ENCODE data around the gene ASTN2.

ASTN2 gene

DNA sequence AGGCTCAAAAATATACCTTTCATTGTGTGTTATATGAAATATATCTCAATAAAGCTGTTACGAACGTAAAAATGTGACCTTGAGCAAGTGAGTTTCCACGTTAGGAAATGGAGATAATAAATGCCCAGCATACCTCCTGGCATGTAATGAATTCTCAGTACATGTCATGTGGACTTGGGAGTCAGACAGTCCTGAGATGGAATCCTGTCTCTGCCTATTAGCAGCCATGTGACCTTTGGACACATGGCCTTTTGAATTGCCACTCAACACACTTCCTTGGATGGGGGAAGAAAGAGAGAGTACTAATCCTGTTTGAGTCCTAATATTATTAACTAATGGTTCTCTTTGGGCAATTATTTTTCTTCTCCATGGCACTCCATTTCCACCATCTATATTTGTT lies 702.1 kb downstream of the ASTN2 start:
- Histone ChIP-seq H3K27me3 (ENCODE audit: insufficient read depth, low read depth) (no peaks in the 10 kb centered on the region), H3K9ac (no peak overlapping the region), H3K4me2 (no peak overlapping the region), H3K4me3 (IDR thresholded peaks at IDR 0.05; ENCODE audit: insufficient read depth, low read depth, low read length) (no peak overlapping the region), H3K36me3 (ENCODE audit: insufficient read depth) (no peaks in the 10 kb centered on the region), H3K27ac (no peak overlapping the region), H2AFZ (ENCODE audit: low read depth) (no peak overlapping the region), H4K20me1 (ENCODE audit: insufficient read depth) (no peaks in the 10 kb centered on the region), H3K79me2 (ENCODE audit: insufficient read depth, low read depth) (no peaks in the 10 kb centered on the region), H3K4me1 (ENCODE audit: low read depth, poor library complexity, severe bottlenecking) (no peaks in the 10 kb centered on the region)
- TF ChIP-seq, protein P1, sequence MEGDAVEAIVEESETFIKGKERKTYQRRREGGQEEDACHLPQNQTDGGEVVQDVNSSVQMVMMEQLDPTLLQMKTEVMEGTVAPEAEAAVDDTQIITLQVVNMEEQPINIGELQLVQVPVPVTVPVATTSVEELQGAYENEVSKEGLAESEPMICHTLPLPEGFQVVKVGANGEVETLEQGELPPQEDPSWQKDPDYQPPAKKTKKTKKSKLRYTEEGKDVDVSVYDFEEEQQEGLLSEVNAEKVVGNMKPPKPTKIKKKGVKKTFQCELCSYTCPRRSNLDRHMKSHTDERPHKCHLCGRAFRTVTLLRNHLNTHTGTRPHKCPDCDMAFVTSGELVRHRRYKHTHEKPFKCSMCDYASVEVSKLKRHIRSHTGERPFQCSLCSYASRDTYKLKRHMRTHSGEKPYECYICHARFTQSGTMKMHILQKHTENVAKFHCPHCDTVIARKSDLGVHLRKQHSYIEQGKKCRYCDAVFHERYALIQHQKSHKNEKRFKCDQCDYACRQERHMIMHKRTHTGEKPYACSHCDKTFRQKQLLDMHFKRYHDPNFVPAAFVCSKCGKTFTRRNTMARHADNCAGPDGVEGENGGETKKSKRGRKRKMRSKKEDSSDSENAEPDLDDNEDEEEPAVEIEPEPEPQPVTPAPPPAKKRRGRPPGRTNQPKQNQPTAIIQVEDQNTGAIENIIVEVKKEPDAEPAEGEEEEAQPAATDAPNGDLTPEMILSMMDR (conservative IDR thresholded peaks at IDR 0.05; ENCODE audit: low read depth, low read length), result no peak

GRCh38 chr9:116706310-116707290 lies 708.3 kb downstream of the ASTN2 start:
- TF ChIP-seq, protein P1 (conservative IDR thresholded peaks at IDR 0.05; ENCODE audit: low read depth, low read length), result no peak

GRCh38 chr9:116705531-116705930 lies 709.3 kb downstream of the ASTN2 start:
- no peak overlapping the region for H3K27ac ChIP-seq
- no peak overlapping the region for H3K4me2 ChIP-seq
- no peaks in the 10 kb centered on the region for H3K27me3 ChIP-seq (ENCODE audit: insufficient read depth, low read depth)
- H3K36me3 ChIP-seq (ENCODE audit: insufficient read depth), result no peaks in the 10 kb centered on the region
- no peak overlapping the region for H2AFZ ChIP-seq (ENCODE audit: low read depth)
- no peaks in the 10 kb centered on the region for H3K79me2 ChIP-seq (ENCODE audit: insufficient read depth, low read depth)
- TF ChIP-seq, protein P1 (conservative IDR thresholded peaks at IDR 0.05; ENCODE audit: low read depth, low read length), result no peak
- no peaks in the 10 kb centered on the region for H4K20me1 ChIP-seq (ENCODE audit: insufficient read depth)
- H3K4me1 ChIP-seq (ENCODE audit: low read depth, poor library complexity, severe bottlenecking), result no peaks in the 10 kb centered on the region
- H3K4me3 ChIP-seq (IDR thresholded peaks at IDR 0.05; ENCODE audit: insufficient read depth, low read depth, low read length), result no peak overlapping the region
- H3K9ac ChIP-seq, result no peak overlapping the region

More at GRCh38 chr9:116706310-116707290, 708.3 kb downstream of the ASTN2 start:
- H3K9ac ChIP-seq, result no peak overlapping the region
- H3K79me2 ChIP-seq (ENCODE audit: insufficient read depth, low read depth), result no peaks in the 10 kb centered on the region
- no peaks in the 10 kb centered on the region for H4K20me1 ChIP-seq (ENCODE audit: insufficient read depth)
- no peaks in the 10 kb centered on the region for H3K36me3 ChIP-seq (ENCODE audit: insufficient read depth)
- H2AFZ ChIP-seq (ENCODE audit: low read depth), result no peak overlapping the region
- no peak overlapping the region for H3K4me3 ChIP-seq (IDR thresholded peaks at IDR 0.05; ENCODE audit: insufficient read depth, low read depth, low read length)
- H3K27me3 ChIP-seq (ENCODE audit: insufficient read depth, low read depth), result no peaks in the 10 kb centered on the region
- H3K4me1 ChIP-seq (ENCODE audit: low read depth, poor library complexity, severe bottlenecking), result no peaks in the 10 kb centered on the region
- no peak overlapping the region for H3K4me2 ChIP-seq
- no peak overlapping the region for H3K27ac ChIP-seq

DNA sequence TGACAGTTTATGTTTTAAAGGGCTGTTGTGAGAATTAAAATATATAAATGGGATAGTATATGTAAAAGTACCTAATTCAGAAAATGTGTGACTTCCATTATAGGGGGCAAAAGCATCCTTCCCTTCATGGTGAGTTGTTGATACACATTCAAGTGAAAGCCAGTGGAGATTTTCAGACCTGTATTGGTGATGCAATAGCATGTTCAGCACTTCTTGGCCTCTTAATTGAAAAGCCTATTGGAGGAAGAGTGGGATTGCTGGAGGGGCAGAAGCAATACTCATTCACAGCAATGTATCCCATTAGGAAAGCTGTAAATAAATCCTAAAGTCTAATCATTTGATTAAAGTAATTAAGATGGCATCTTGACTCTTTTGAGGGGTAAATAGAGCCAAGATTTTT lies 710.4 kb downstream of the ASTN2 start:
- no peaks in the 10 kb centered on the region for H3K79me2 ChIP-seq (ENCODE audit: insufficient read depth, low read depth)
- H3K4me3 ChIP-seq (IDR thresholded peaks at IDR 0.05; ENCODE audit: insufficient read depth, low read depth, low read length), result no peak overlapping the region
- no peaks in the 10 kb centered on the region for H3K36me3 ChIP-seq (ENCODE audit: insufficient read depth)
- H3K9ac ChIP-seq, result no peak overlapping the region
- H3K4me2 ChIP-seq, result no peak overlapping the region
- H3K4me1 ChIP-seq (ENCODE audit: low read depth, poor library complexity, severe bottlenecking), result no peaks in the 10 kb centered on the region
- H3K27ac ChIP-seq, result no peak overlapping the region
- no peaks in the 10 kb centered on the region for H3K27me3 ChIP-seq (ENCODE audit: insufficient read depth, low read depth)
- no peak overlapping the region for H2AFZ ChIP-seq (ENCODE audit: low read depth)
- TF ChIP-seq, protein P1 (conservative IDR thresholded peaks at IDR 0.05; ENCODE audit: low read depth, low read length), result no peak
- H4K20me1 ChIP-seq (ENCODE audit: insufficient read depth), result no peaks in the 10 kb centered on the region; the same call in 1 of the 2 replicates
